ENCODE results near the gene ITGB3.
"Not testable (repeated sequence)": the region's sequence is repeated elsewhere in the genome, so short reads cannot be mapped to it uniquely, and the experiment has no call there.

Gene ITGB3

GRCh38 chr17:47268964-47269363 is 15.3 kb downstream of the ITGB3 start:
- in situ Hi-C loops (cut with HindIII; ENCODE audit: low pct_ligation_motif_present, low pct_unique_long_range_greater_than_20kb, low sequenced_read_pairs); DNase-seq: not testable (repeated sequence)

GRCh38 chr17:47269561-47270280 is 16.1 kb downstream of the ITGB3 start:
- in situ Hi-C loops (cut with HindIII; ENCODE audit: low pct_ligation_motif_present, low pct_unique_long_range_greater_than_20kb, low sequenced_read_pairs); DNase-seq: not testable (repeated sequence)

GRCh38 chr17:47270946-47271705 is 17.5 kb downstream of the ITGB3 start:
- DNase-seq, result peak; percentile 63
- in situ Hi-C loops (cut with HindIII; ENCODE audit: low pct_ligation_motif_present, low pct_unique_long_range_greater_than_20kb, low sequenced_read_pairs), result no loop called here

GRCh38 chr17:47272491-47272890 is 18.9 kb downstream of the ITGB3 start:
- in situ Hi-C loops (cut with HindIII; ENCODE audit: low pct_ligation_motif_present, low pct_unique_long_range_greater_than_20kb, low sequenced_read_pairs), result no loop called here
- no peak for DNase-seq

GRCh38 chr17:47273245-47273644 is 19.6 kb downstream of the ITGB3 start:
- in situ Hi-C loops (cut with HindIII; ENCODE audit: low pct_ligation_motif_present, low pct_unique_long_range_greater_than_20kb, low sequenced_read_pairs), result no loop called here
- no peak for DNase-seq

- in situ Hi-C loops (cut with HindIII; ENCODE audit: low pct_ligation_motif_present, low pct_unique_long_range_greater_than_20kb, low sequenced_read_pairs), result no loop called here
- DNase-seq, result no peak
Observed at GRCh38 chr17:47274319-47275069, 20.9 kb downstream of the ITGB3 start.

- DNase-seq, result no peak
- in situ Hi-C loops (cut with HindIII; ENCODE audit: low pct_ligation_motif_present, low pct_unique_long_range_greater_than_20kb, low sequenced_read_pairs), result no loop called here
Observed at GRCh38 chr17:47275245-47275984, 21.8 kb downstream of the ITGB3 start.

GRCh38 chr17:47276444-47276843 is 22.8 kb downstream of the ITGB3 start:
- DNase-seq, result no peak
- in situ Hi-C loops (cut with HindIII; ENCODE audit: low pct_ligation_motif_present, low pct_unique_long_range_greater_than_20kb, low sequenced_read_pairs), result no loop called here

GRCh38 chr17:47276868-47277267 is 23.2 kb downstream of the ITGB3 start:
- in situ Hi-C loops (cut with HindIII; ENCODE audit: low pct_ligation_motif_present, low pct_unique_long_range_greater_than_20kb, low sequenced_read_pairs), result no loop called here

GRCh38 chr17:47277921-47278320 is 24.3 kb downstream of the ITGB3 start:
- in situ Hi-C loops (cut with HindIII; ENCODE audit: low pct_ligation_motif_present, low pct_unique_long_range_greater_than_20kb, low sequenced_read_pairs), result no loop called here
- no peak for DNase-seq

More at GRCh38 chr17:47276868-47277267, 23.2 kb downstream of the ITGB3 start:
- no peak for DNase-seq

- in situ Hi-C loops (cut with HindIII; ENCODE audit: low pct_ligation_motif_present, low pct_unique_long_range_greater_than_20kb, low sequenced_read_pairs), result no loop called here
- DNase-seq, result no peak
Observed at GRCh38 chr17:47278561-47278960, 24.9 kb downstream of the ITGB3 start.

GRCh38 chr17:47279062-47279801 is 25.6 kb downstream of the ITGB3 start:
- in situ Hi-C loops (cut with HindIII; ENCODE audit: low pct_ligation_motif_present, low pct_unique_long_range_greater_than_20kb, low sequenced_read_pairs), result no loop called here
- peak; percentile 100 for DNase-seq

- peak; percentile 96 for DNase-seq
- in situ Hi-C loops (cut with HindIII; ENCODE audit: low pct_ligation_motif_present, low pct_unique_long_range_greater_than_20kb, low sequenced_read_pairs), result no loop called here
Observed at GRCh38 chr17:47280072-47280811, 26.6 kb downstream of the ITGB3 start.

- no peak for DNase-seq
- in situ Hi-C loops (cut with HindIII; ENCODE audit: low pct_ligation_motif_present, low pct_unique_long_range_greater_than_20kb, low sequenced_read_pairs), result no loop called here
Observed at GRCh38 chr17:47281216-47281615, 27.6 kb downstream of the ITGB3 start.

GRCh38 chr17:47285003-47285402 is 31.4 kb downstream of the ITGB3 start:
- in situ Hi-C loops (cut with HindIII; ENCODE audit: low pct_ligation_motif_present, low pct_unique_long_range_greater_than_20kb, low sequenced_read_pairs), result no loop called here
- DNase-seq, result no peak

- in situ Hi-C loops (cut with HindIII; ENCODE audit: low pct_ligation_motif_present, low pct_unique_long_range_greater_than_20kb, low sequenced_read_pairs), result no loop called here
- no peak for DNase-seq
Observed at GRCh38 chr17:47286198-47286914, 32.7 kb downstream of the ITGB3 start.

GRCh38 chr17:47287068-47287467 is 33.4 kb downstream of the ITGB3 start:
- DNase-seq, result no peak
- in situ Hi-C loops (cut with HindIII; ENCODE audit: low pct_ligation_motif_present, low pct_unique_long_range_greater_than_20kb, low sequenced_read_pairs), result no loop called here

Measured in ACHN (cell line).